ENCODE results near the gene ZMAT5. TPM values are rescaled to one million over a fixed set of nuclear protein-coding genes. Genes with fewer than 3 reads are reported as not detected.
A peak's percentile ranks its signal among the peaks of the same experiment; 100 is the strongest.

ZMAT5 gene
- total RNA-seq, 1 donor from 2014 or later = 24.4 TPM

GRCh38 chr22:29769723-29770321 lies 3.0 kb upstream of the ZMAT5 start:
- no peak overlapping the region for H3K27ac Mint-ChIP-seq (ENCODE audit: unreplicated experiment)
- Histone ChIP-seq H3K4me1 (ENCODE audit: insufficient read depth, low read length) (peaks cover 27% of the 10 kb centered on the region), H3K27me3 (ENCODE audit: insufficient read depth, low read length) (no peaks in the 10 kb centered on the region), H3K27ac (ENCODE audit: low read depth, low read length) (no peak overlapping the region), H3K79me2 (ENCODE audit: insufficient read depth, low read length) (peaks cover 35% of the 10 kb centered on the region), H3K36me3 (ENCODE audit: insufficient read depth, low read length) (peaks cover 17% of the 10 kb centered on the region), H3K9me3 (ENCODE audit: insufficient read depth, low read depth, low read length) (no peaks in the 10 kb centered on the region), H3K4me2 (ENCODE audit: low read length) (no peak overlapping the region), H3K4me3 (ENCODE audit: insufficient read depth, low read depth, low read length) (no peak overlapping the region), H3K9ac (ENCODE audit: low read length) (no peak overlapping the region), H4K20me1 (ENCODE audit: insufficient read depth, low read length) (peaks cover 18% of the 10 kb centered on the region), H2AFZ (ENCODE audit: low read depth, low read length) (no peak overlapping the region)
- no peak overlapping the region for H3K4me3 Mint-ChIP-seq (ENCODE audit: unreplicated experiment)
- FAIRE-seq (no peak), DNase-seq (ENCODE audit: low read depth) (no peak)
- peaks cover 22% of the 10 kb centered on the region for H3K4me1 Mint-ChIP-seq (ENCODE audit: low read depth, unreplicated experiment)
- H3K9me3 Mint-ChIP-seq (ENCODE audit: unreplicated experiment) = no peaks in the 10 kb centered on the region
- H3K27me3 Mint-ChIP-seq (ENCODE audit: low read depth, unreplicated experiment) = no peaks in the 10 kb centered on the region
- TF ChIP-seq EZH2 (IDR thresholded peaks at IDR 0.05; ENCODE audit: insufficient read depth, low read length) = no peak
- no peak for TF ChIP-seq CTCF (IDR thresholded peaks at IDR 0.05; ENCODE audit: insufficient read depth, low read depth, low read length)
- H3K36me3 Mint-ChIP-seq (ENCODE audit: low read depth, unreplicated experiment) = peaks cover 3% of the 10 kb centered on the region

- peaks cover 18% of the 10 kb centered on the region for H4K20me1 ChIP-seq (ENCODE audit: insufficient read depth, low read length)
- H3K4me1 ChIP-seq (ENCODE audit: insufficient read depth, low read length) = peaks cover 23% of the 10 kb centered on the region
- H3K27ac ChIP-seq (ENCODE audit: low read depth, low read length) = peak overlapping the region; percentile 96
- H3K4me2 ChIP-seq (ENCODE audit: low read length) = peak overlapping the region; percentile 95
- H3K79me2 ChIP-seq (ENCODE audit: insufficient read depth, low read length) = peaks cover 35% of the 10 kb centered on the region
- peaks cover 18% of the 10 kb centered on the region for H3K4me1 Mint-ChIP-seq (ENCODE audit: low read depth, unreplicated experiment)
- peak overlapping the region; percentile 97 for H3K4me3 ChIP-seq (ENCODE audit: insufficient read depth, low read depth, low read length)
- TF ChIP-seq EZH2 (IDR thresholded peaks at IDR 0.05; ENCODE audit: insufficient read depth, low read length) = no peak
- no peak for TF ChIP-seq CTCF (IDR thresholded peaks at IDR 0.05; ENCODE audit: insufficient read depth, low read depth, low read length)
- no peaks in the 10 kb centered on the region for H3K27me3 ChIP-seq (ENCODE audit: insufficient read depth, low read length)
- peak overlapping the region; percentile 99 for H3K27ac Mint-ChIP-seq (ENCODE audit: unreplicated experiment)
- H3K9me3 ChIP-seq (ENCODE audit: insufficient read depth, low read depth, low read length) = no peaks in the 10 kb centered on the region
- H3K9me3 Mint-ChIP-seq (ENCODE audit: unreplicated experiment) = no peaks in the 10 kb centered on the region
- FAIRE-seq (no peak), DNase-seq (ENCODE audit: low read depth) (no peak)
- H2AFZ ChIP-seq (ENCODE audit: low read depth, low read length) = no peak overlapping the region
- H3K4me3 Mint-ChIP-seq (ENCODE audit: unreplicated experiment) = peak overlapping the region; percentile 99
- peaks cover 3% of the 10 kb centered on the region for H3K36me3 Mint-ChIP-seq (ENCODE audit: low read depth, unreplicated experiment)
- H3K36me3 ChIP-seq (ENCODE audit: insufficient read depth, low read length) = peaks cover 17% of the 10 kb centered on the region
- no peaks in the 10 kb centered on the region for H3K27me3 Mint-ChIP-seq (ENCODE audit: low read depth, unreplicated experiment)
- peak overlapping the region; percentile 97 for H3K9ac ChIP-seq (ENCODE audit: low read length)
Measured at GRCh38 chr22:29768052-29768693, 1.4 kb upstream of the ZMAT5 start.

Data from astrocyte (in vitro differentiated cells and primary cell).